B cell (primary cell): ENCODE results near the gene HLA-A. TPM values are rescaled to one million over a fixed set of nuclear protein-coding genes. Genes with fewer than 3 reads are reported as not detected.

Experiments
- ATAC-seq: fragments of 200-7000 bp; cut with Tn5 transposase; one replicate; pipeline ENCODE4 v1.10.0; 2021; ENCODE audit warnings: low read depth, mild to moderate bottlenecking, moderate number of reproducible peaks, moderate library complexity
- CTCF ChIA-PET: fragments of 350-600 bp; sonication (Branson Sonifier 250); formaldehyde crosslinking; loops from one replicate; lab custom pipeline; 2021; ENCODE audit warnings: antibody characterized with exemption, inconsistent platforms; lab: Charles Lee
- POLR2A ChIA-PET: fragments of 350-600 bp; sonication (Branson Sonifier 250); formaldehyde crosslinking; loops from one replicate; lab custom pipeline; 2021; ENCODE audit warnings: antibody characterized with exemption; lab: Charles Lee
- DNase-seq: peaks from one replicate; pipeline ENCODE4 v3.0.0; 2013
- H2AFZ ChIP-seq: 2 replicates; pipeline ENCODE4 v1.6.1; 2012; ENCODE audit warnings: mild to moderate bottlenecking, low read depth, low read length; ENCODE audit not compliant: insufficient read depth, poor library complexity, severe bottlenecking
- H3K27ac ChIP-seq, 2 donors: 1 replicate in 1 of 2; 2 replicates in 1 of 2; pipeline ENCODE4 v1.5.1; 2012 to 2013; ENCODE audit warnings: low read length in 2 of 2, mild to moderate bottlenecking in 2 of 2, moderate library complexity in 1 of 2
- H3K27me3 ChIP-seq, 4 experiments: fragments of 200-600 bp in 1 of 4; sonication (generic) in 1 of 4; replicated peaks in 1 of 4; 1 replicate in 2 of 4; 2 replicates in 2 of 4; pipeline versions ENCODE4 v1.6.1 to v1.7.0; 2013 to 2016; ENCODE audit warnings: low read length in 3 of 4, mild to moderate bottlenecking in 2 of 4, mixed read lengths in 1 of 4, moderate library complexity in 1 of 4; ENCODE audit not compliant: insufficient read depth in 4 of 4, control insufficient read depth in 3 of 4; ENCODE audit errors: control extremely low read depth in 1 of 4
- H3K36me3 ChIP-seq, 2 experiments: replicated peaks in 1 of 2; 1 replicate in 1 of 2; 2 replicates in 1 of 2; pipeline versions ENCODE4 v1.6.1 to v1.7.1; 2013; ENCODE audit warnings: low read length in 1 of 2; ENCODE audit not compliant: insufficient read depth in 2 of 2, control insufficient read depth in 1 of 2; ENCODE audit errors: control extremely low read depth in 1 of 2, extremely low read depth in 1 of 2
- H3K4me1 ChIP-seq, 2 donors: fragments of 200-600 bp in 1 of 2; sonication (generic) in 1 of 2; 1 replicate in 1 of 2; 2 replicates in 1 of 2; pipeline versions ENCODE4 v1.5.1 to v1.6.1; 2013 to 2017; ENCODE audit warnings: low read length in 2 of 2; ENCODE audit not compliant: control insufficient read depth in 2 of 2, insufficient read depth in 2 of 2
- H3K4me2 ChIP-seq: replicated peaks from 2 replicates; pipeline ENCODE3; 2012; ENCODE audit warnings: mild to moderate bottlenecking, low read depth, low read length; ENCODE audit not compliant: poor library complexity, severe bottlenecking
- H3K4me3 ChIP-seq, 5 experiments: fragments of 200-600 bp in 1 of 5; sonication (generic) in 1 of 5; 1 replicate in 3 of 5; 2 replicates in 2 of 5; pipeline versions ENCODE4 v1.5.1 to v1.7.0; 2011 to 2016; ENCODE audit warnings: low read length in 4 of 5, mild to moderate bottlenecking in 4 of 5, low read depth in 2 of 5, control low read depth in 1 of 5, moderate library complexity in 1 of 5; ENCODE audit not compliant: insufficient read depth in 1 of 5; ENCODE audit errors: control extremely low read depth in 1 of 5, extremely low read depth in 1 of 5
- H3K79me2 ChIP-seq: fragments of 200-600 bp; sonication (generic); one replicate; pipeline ENCODE4 v1.6.0; 2016; ENCODE audit warnings: low read length; ENCODE audit not compliant: control insufficient read depth, insufficient read depth
- H3K9ac ChIP-seq: fragments of 200-600 bp; sonication (generic); 2 replicates; pipeline ENCODE4 v1.6.1; 2017; ENCODE audit warnings: mild to moderate bottlenecking, low read length, moderate library complexity
- H3K9me3 ChIP-seq, 3 donors: one replicate each; pipeline versions ENCODE4 v1.6.1 to v1.7.1; 2013; ENCODE audit warnings: low read length in 2 of 3; ENCODE audit not compliant: control insufficient read depth in 2 of 3, insufficient read depth in 1 of 3; ENCODE audit errors: control extremely low read depth in 1 of 3
- H4K20me1 ChIP-seq: 2 replicates; pipeline ENCODE4 v1.6.0; 2012; ENCODE audit warnings: mild to moderate bottlenecking, low read length; ENCODE audit not compliant: insufficient read depth, control insufficient read depth, poor library complexity, severe bottlenecking
- H3K27ac Mint-ChIP-seq: one replicate; pipeline ENCODE4 v1.8.0; 2021; ENCODE audit warnings: mixed read lengths
- H3K27me3 Mint-ChIP-seq: one replicate; pipeline ENCODE4 v1.8.0; 2021; ENCODE audit warnings: mixed read lengths
- H3K4me1 Mint-ChIP-seq: one replicate; pipeline ENCODE4 v1.8.0; 2021; ENCODE audit warnings: mixed read lengths
- H3K4me3 Mint-ChIP-seq: one replicate; pipeline ENCODE4 v1.8.0; 2021; ENCODE audit warnings: mixed read lengths
- H3K9me3 Mint-ChIP-seq: one replicate; pipeline ENCODE4 v1.8.0; 2022; ENCODE audit warnings: mixed read lengths; ENCODE audit not compliant: insufficient read depth
- EZH2 ChIP-seq: IDR thresholded peaks from 2 replicates; pipeline ENCODE4 v1.6.1; 2012; ENCODE audit warnings: borderline replicate concordance, low read depth, mild to moderate bottlenecking, moderate library complexity, low read length; ENCODE audit not compliant: insufficient read depth, poor library complexity, severe bottlenecking
- WGBS: methylation state at CpG from one replicate; pipeline ENCODE4 v1.1.5; 2013; ENCODE audit warnings: missing lambda C conversion rate; ENCODE audit not compliant: insufficient coverage; 5-methylcytosine and 5-hydroxymethylcytosine counted together
- intact Hi-C: fragments of 100-400 bp; cut with micrococcal nuclease; formaldehyde crosslinking; loops from one replicate; pipeline ENCODE4 v1.10.0; 2022
- polyA plus RNA-seq: library from polyadenylated mRNA; depleted of rRNA; stranded (reverse); fragments of >200 nt; gene quantifications from 2 replicates; pipeline ENCODE4 v1.2.3, GENCODE V29; 2012
- small RNA-seq: library from RNA; depleted of rRNA; stranded (forward); fragments of <200 nt; gene quantifications from one replicate; pipeline ENCODE3, GENCODE V24; 2012; ENCODE audit warnings: low replicate concordance, low read depth; ENCODE audit not compliant: insufficient read length
- total RNA-seq, 2 donors: library from RNA; stranded (reverse); fragments of 120-200 nt in 1 of 2; gene quantifications; 1 replicate in 1 of 2; 2 replicates in 1 of 2; pipeline versions ENCODE4 v1.2.3 to v1.2.4, GENCODE V29; 2013 to 2022
- TF ChIP-seq, protein P1 (sequence below): fragments of 200-600 bp; IDR thresholded peaks from one replicate; pipeline ENCODE4 v1.8.0; 2022; ENCODE audit warnings: antibody characterized with exemption, mild to moderate bottlenecking

Gene HLA-A
- total and polyA plus RNA-seq, 2 donors (not counting 1 experiment from before 2014, with no cell fraction given), result 1,607 to 2,454 TPM

DNA sequence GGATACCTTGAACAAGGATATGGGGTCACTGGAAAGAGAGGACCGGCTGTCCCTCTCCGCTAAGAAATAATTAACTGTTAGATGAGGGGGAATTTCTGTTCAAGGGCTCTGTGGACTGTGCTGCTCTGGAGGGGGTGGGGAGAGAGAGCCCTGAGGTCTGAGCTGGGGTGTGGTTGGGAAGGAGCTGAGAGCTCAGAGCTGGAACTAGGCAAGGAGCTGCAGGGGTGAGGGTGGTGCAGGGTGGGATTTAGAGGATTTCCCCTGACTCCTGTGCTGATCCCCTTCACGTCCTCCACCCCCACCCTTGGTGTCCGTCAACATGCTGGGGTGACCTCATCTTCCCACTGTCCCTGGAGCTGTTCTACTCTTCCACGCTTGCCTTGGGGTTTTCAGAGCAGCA is 52.5 kb downstream of the HLA-A start:
- Histone ChIP-seq H3K9ac (no peak overlapping the region), H3K79me2 (no peaks in the 10 kb centered on the region), H3K4me1 (no peaks in the 10 kb centered on the region), H3K4me3 (no peak overlapping the region), H3K27ac (no peak overlapping the region), H4K20me1 (no peaks in the 10 kb centered on the region), H3K9me3 (no peaks in the 10 kb centered on the region), H3K27me3 (peaks cover 0 to 28% (median 0%) of the 10 kb centered on the region in 4 experiments), H2AFZ (no peak overlapping the region), H3K36me3 (no peaks in the 10 kb centered on the region), H3K4me2 (no peak overlapping the region)
- intact Hi-C loops, result loop anchor here (1.0 kb wide), 1 partner anchor 40 kb away; no protein-coding TSS in a partner anchor
- TF ChIP-seq, protein P1, sequence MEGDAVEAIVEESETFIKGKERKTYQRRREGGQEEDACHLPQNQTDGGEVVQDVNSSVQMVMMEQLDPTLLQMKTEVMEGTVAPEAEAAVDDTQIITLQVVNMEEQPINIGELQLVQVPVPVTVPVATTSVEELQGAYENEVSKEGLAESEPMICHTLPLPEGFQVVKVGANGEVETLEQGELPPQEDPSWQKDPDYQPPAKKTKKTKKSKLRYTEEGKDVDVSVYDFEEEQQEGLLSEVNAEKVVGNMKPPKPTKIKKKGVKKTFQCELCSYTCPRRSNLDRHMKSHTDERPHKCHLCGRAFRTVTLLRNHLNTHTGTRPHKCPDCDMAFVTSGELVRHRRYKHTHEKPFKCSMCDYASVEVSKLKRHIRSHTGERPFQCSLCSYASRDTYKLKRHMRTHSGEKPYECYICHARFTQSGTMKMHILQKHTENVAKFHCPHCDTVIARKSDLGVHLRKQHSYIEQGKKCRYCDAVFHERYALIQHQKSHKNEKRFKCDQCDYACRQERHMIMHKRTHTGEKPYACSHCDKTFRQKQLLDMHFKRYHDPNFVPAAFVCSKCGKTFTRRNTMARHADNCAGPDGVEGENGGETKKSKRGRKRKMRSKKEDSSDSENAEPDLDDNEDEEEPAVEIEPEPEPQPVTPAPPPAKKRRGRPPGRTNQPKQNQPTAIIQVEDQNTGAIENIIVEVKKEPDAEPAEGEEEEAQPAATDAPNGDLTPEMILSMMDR, result no peak
- no peak for TF ChIP-seq EZH2
- POLR2A ChIA-PET, result no interaction called here
- 90% methylated on average over 4 of the region's 5 CpGs for WGBS
- DNase-seq (no peak), ATAC-seq (no peak)
- Mint-ChIP-seq H3K27ac (no peak overlapping the region), H3K27me3 (peaks cover 41% of the 10 kb centered on the region), H3K9me3 (no peaks in the 10 kb centered on the region), H3K4me1 (no peaks in the 10 kb centered on the region), H3K4me3 (no peak overlapping the region)
- CTCF ChIA-PET, result interaction anchor here (0.6 kb wide), 1 partner anchor 292 kb away, joined by 3 read pairs; no protein-coding TSS in a partner anchor

DNA sequence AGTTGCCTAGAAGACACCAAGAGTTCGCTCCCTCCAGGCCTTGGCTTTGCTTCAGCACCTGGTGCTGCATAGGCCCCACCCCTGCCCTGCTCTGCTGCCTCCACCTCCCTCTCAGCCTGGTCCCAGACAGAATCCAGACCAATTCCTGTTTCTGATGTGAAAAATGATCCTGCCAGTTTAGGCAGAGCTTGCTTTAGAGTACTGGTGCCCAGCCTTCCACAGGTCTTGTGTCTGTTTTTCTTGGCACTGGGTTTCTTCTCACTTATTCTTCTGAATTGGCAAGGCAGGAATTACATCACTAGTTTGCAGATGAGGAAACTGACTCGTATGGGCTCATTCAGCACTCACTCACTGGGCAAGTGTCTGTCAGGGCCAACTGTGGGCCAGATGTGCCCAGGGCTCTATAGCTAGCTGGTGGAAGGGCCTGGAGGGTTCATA is 53.0 kb downstream of the HLA-A start:
- intact Hi-C loops, result no loop called here
- H3K27me3 ChIP-seq, result peaks cover 0 to 28% (median 0%) of the 10 kb centered on the region in 4 experiments
- 73% methylated on average over 2 of the region's 2 CpGs for WGBS
- no peaks in the 10 kb centered on the region for H3K79me2 ChIP-seq
- ATAC-seq (no peak), DNase-seq (no peak)
- H3K9ac ChIP-seq, result no peak overlapping the region
- H3K9me3 Mint-ChIP-seq, result no peaks in the 10 kb centered on the region
- no peaks in the 10 kb centered on the region for H3K4me1 Mint-ChIP-seq
- H2AFZ ChIP-seq, result no peak overlapping the region
- no peaks in the 10 kb centered on the region for H3K36me3 ChIP-seq
- no peak overlapping the region for H3K4me3 ChIP-seq
- H3K9me3 ChIP-seq, result no peaks in the 10 kb centered on the region
- H3K27me3 Mint-ChIP-seq, result peaks cover 41% of the 10 kb centered on the region
- H3K4me2 ChIP-seq, result no peak overlapping the region
- H4K20me1 ChIP-seq, result no peaks in the 10 kb centered on the region
- no peak overlapping the region for H3K27ac Mint-ChIP-seq
- CTCF ChIA-PET, result no interaction called here
- POLR2A ChIA-PET, result no interaction called here
- TF ChIP-seq, protein P1, result no peak
- TF ChIP-seq EZH2, result no peak
- no peak overlapping the region for H3K4me3 Mint-ChIP-seq
- H3K27ac ChIP-seq, result no peak overlapping the region
- no peaks in the 10 kb centered on the region for H3K4me1 ChIP-seq

Small RNA genes lying within 50 kb of the gene (small RNA-seq; reads per million reads assigned to genes)
- gene HLA-U, result not detected

Other genes with a start within 250 kb of the HLA-A start
- gene HLA-F, start 219.1 kb upstream of the HLA-A start, total RNA-seq, result 895 and 911 TPM in 2 replicates
- 979 and 1,409 TPM in 2 replicates for gene HLA-F, start 219.1 kb upstream of the HLA-A start, polyA plus RNA-seq
- 6.4 and 8.8 TPM in 2 replicates for gene HLA-G, start 114.7 kb upstream of the HLA-A start, total RNA-seq
- gene HLA-G, start 114.7 kb upstream of the HLA-A start, polyA plus RNA-seq, result 1.2 and 3.2 TPM in 2 replicates
- 38.8 and 39.7 TPM in 2 replicates for gene POLR1H, start 118.7 kb downstream of the HLA-A start, total RNA-seq
- gene POLR1H, start 118.7 kb downstream of the HLA-A start, polyA plus RNA-seq, result 67.9 and 71.0 TPM in 2 replicates
- 44.8 and 49.5 TPM in 2 replicates for gene PPP1R11, start 124.7 kb downstream of the HLA-A start, total RNA-seq
- gene PPP1R11, start 124.7 kb downstream of the HLA-A start, polyA plus RNA-seq, result 47.8 and 48.7 TPM in 2 replicates
- gene RNF39, start 133.2 kb downstream of the HLA-A start, total RNA-seq, result not detected in 2 replicates
- gene RNF39, start 133.2 kb downstream of the HLA-A start, polyA plus RNA-seq, result not detected in 2 replicates
- gene TRIM31, start 170.6 kb downstream of the HLA-A start, total RNA-seq, result not detected in 2 replicates
- gene TRIM31, start 170.6 kb downstream of the HLA-A start, polyA plus RNA-seq, result not detected in 2 replicates
- gene TRIM40, start 193.6 kb downstream of the HLA-A start, total RNA-seq, result not detected in 2 replicates
- gene TRIM40, start 193.6 kb downstream of the HLA-A start, polyA plus RNA-seq, result not detected in 2 replicates
- not detected in 2 replicates for gene TRIM10, start 218.7 kb downstream of the HLA-A start, total RNA-seq
- not detected in 2 replicates for gene TRIM10, start 218.7 kb downstream of the HLA-A start, polyA plus RNA-seq
- gene TRIM15, start 221.0 kb downstream of the HLA-A start, total RNA-seq, result not detected in 2 replicates
- not detected in 2 replicates for gene TRIM15, start 221.0 kb downstream of the HLA-A start, polyA plus RNA-seq